ENCODE results near the gene HEY2. TPM values are rescaled to one million over a fixed set of nuclear protein-coding genes. Genes with fewer than 3 reads are reported as not detected.
A peak's percentile ranks its signal among the peaks of the same experiment; 100 is the strongest.

The HEY2 gene
- total RNA-seq, 1 donor from 2014 or later = 0.98 TPM

GRCh38 chr6:125738276-125738675, 11.2 kb upstream of the HEY2 start:
- H3K9me3 ChIP-seq = no peaks in the 10 kb centered on the region
- intact Hi-C loops (cut with DNase I) = no loop called here
- no peaks in the 10 kb centered on the region for H3K4me1 ChIP-seq
- no peaks in the 10 kb centered on the region for H3K36me3 ChIP-seq
- H3K4me3 ChIP-seq = no peak overlapping the region
- no peaks in the 10 kb centered on the region for H3K27me3 ChIP-seq
- TF ChIP-seq CTCF (IDR thresholded peaks at IDR 0.05) (no peak), POLR2AphosphoS5 (IDR thresholded peaks at IDR 0.05; ENCODE audit: insufficient read depth in 1 of 2, low read depth in 1 of 2) (no peak), POLR2A (IDR thresholded peaks at IDR 0.05) (no peak)
- no peak overlapping the region for H3K27ac ChIP-seq
- no peak for DNase-seq (ENCODE audit: extremely low spot score in 2 of 2)

- intact Hi-C loops (cut with DNase I) = no loop called here
- no peaks in the 10 kb centered on the region for H3K36me3 ChIP-seq
- H3K27ac ChIP-seq = no peak overlapping the region
- no peaks in the 10 kb centered on the region for H3K9me3 ChIP-seq
- TF ChIP-seq CTCF (IDR thresholded peaks at IDR 0.05) (no peak), POLR2A (IDR thresholded peaks at IDR 0.05) (no peak), POLR2AphosphoS5 (IDR thresholded peaks at IDR 0.05; ENCODE audit: insufficient read depth in 1 of 2, low read depth in 1 of 2) (no peak)
- no peaks in the 10 kb centered on the region for H3K27me3 ChIP-seq
- no peaks in the 10 kb centered on the region for H3K4me1 ChIP-seq
- no peak overlapping the region for H3K4me3 ChIP-seq
- DNase-seq (ENCODE audit: extremely low spot score in 2 of 2) = no peak
These were observed 10.1 kb upstream of the HEY2 start for GRCh38 chr6:125739364-125739763.

GRCh38 chr6:125741336-125741735, 8.1 kb upstream of the HEY2 start:
- no peak for DNase-seq (ENCODE audit: extremely low spot score in 2 of 2)
- Histone ChIP-seq H3K4me1 (peaks cover under 1% of the 10 kb centered on the region), H3K36me3 (no peaks in the 10 kb centered on the region), H3K4me3 (no peak overlapping the region), H3K9me3 (no peaks in the 10 kb centered on the region), H3K27ac (no peak overlapping the region), H3K27me3 (no peaks in the 10 kb centered on the region)
- TF ChIP-seq POLR2A (IDR thresholded peaks at IDR 0.05) = no peak
- intact Hi-C loops (cut with DNase I) = no loop called here

- Histone ChIP-seq H3K4me1 (peaks cover 8% of the 10 kb centered on the region), H3K27ac (peak overlapping the region; percentile 29), H3K4me3 (no peak overlapping the region), H3K36me3 (no peaks in the 10 kb centered on the region), H3K9me3 (no peaks in the 10 kb centered on the region), H3K27me3 (no peaks in the 10 kb centered on the region)
- DNase-seq (ENCODE audit: extremely low spot score in 2 of 2) = no peak
- intact Hi-C loops (cut with DNase I) = no loop called here
- TF ChIP-seq POLR2AphosphoS5 (IDR thresholded peaks at IDR 0.05; ENCODE audit: insufficient read depth in 1 of 2, low read depth in 1 of 2) (no peak), CTCF (IDR thresholded peaks at IDR 0.05) (no peak), POLR2A (IDR thresholded peaks at IDR 0.05) (no peak)
These were observed 7.4 kb upstream of the HEY2 start for GRCh38 chr6:125742024-125742423.

GRCh38 chr6:125742464-125743120, 6.8 kb upstream of the HEY2 start:
- Histone ChIP-seq H3K9me3 (no peaks in the 10 kb centered on the region), H3K4me3 (no peak overlapping the region), H3K27ac (peak overlapping the region; percentile 29), H3K4me1 (peaks cover 13% of the 10 kb centered on the region), H3K36me3 (no peaks in the 10 kb centered on the region), H3K27me3 (no peaks in the 10 kb centered on the region)
- TF ChIP-seq CTCF (IDR thresholded peaks at IDR 0.05) (no peak), POLR2AphosphoS5 (IDR thresholded peaks at IDR 0.05; ENCODE audit: insufficient read depth in 1 of 2, low read depth in 1 of 2) (no peak), POLR2A (IDR thresholded peaks at IDR 0.05) (no peak)
- intact Hi-C loops (cut with DNase I) = no loop called here
- no peak for DNase-seq (ENCODE audit: extremely low spot score in 2 of 2)
